GM18868 (cell line): ENCODE measurements around the gene TSPAN17.

Experiments used
- ATAC-seq: cut with Tn5 transposase; IDR thresholded peaks from one replicate; pipeline ENCODE4 v1.9.1; 2021; ENCODE audit warnings: mild to moderate bottlenecking, moderate library complexity; ENCODE audit not compliant: unreplicated experiment

The TSPAN17 gene

GRCh38 chr5:176658817-176659511 lies 11.7 kb downstream of the TSPAN17 start:
- no peak for ATAC-seq

DNA sequence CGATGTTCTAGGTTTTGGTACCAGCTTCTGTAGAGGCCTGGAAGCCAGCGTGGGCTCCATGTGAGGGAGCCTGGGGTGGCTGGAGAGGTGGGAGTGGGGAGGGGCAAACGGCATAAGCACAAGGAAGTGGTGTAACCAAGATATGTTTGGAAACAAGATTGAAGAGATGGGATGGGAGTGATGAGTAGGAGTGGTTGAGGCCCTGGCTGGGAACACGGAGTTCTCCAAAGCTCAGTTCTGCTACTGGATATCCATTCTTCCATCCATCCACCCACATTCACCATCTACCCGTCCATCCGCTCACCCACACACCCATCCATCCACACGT lies 12.2 kb downstream of the TSPAN17 start:
- no peak for ATAC-seq

GRCh38 chr5:176659860-176660461 lies 12.7 kb downstream of the TSPAN17 start:
- no peak for ATAC-seq

DNA sequence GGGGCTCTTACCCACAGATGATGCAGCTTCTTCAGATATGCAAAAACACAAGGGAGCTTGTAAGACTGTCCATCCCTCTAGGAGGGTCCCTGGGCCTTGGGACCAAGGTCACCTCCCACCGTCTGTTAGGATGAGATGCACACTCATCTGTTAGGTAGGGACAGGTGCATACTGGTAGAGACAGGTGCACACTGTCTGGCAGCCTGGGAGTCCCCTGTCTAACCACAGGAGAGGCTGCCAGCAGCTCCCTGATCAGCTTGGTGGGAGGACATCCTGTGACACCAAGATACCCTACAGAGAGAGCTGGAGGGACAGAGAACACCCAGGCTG lies 13.2 kb downstream of the TSPAN17 start:
- ATAC-seq: peak; percentile 37

DNA sequence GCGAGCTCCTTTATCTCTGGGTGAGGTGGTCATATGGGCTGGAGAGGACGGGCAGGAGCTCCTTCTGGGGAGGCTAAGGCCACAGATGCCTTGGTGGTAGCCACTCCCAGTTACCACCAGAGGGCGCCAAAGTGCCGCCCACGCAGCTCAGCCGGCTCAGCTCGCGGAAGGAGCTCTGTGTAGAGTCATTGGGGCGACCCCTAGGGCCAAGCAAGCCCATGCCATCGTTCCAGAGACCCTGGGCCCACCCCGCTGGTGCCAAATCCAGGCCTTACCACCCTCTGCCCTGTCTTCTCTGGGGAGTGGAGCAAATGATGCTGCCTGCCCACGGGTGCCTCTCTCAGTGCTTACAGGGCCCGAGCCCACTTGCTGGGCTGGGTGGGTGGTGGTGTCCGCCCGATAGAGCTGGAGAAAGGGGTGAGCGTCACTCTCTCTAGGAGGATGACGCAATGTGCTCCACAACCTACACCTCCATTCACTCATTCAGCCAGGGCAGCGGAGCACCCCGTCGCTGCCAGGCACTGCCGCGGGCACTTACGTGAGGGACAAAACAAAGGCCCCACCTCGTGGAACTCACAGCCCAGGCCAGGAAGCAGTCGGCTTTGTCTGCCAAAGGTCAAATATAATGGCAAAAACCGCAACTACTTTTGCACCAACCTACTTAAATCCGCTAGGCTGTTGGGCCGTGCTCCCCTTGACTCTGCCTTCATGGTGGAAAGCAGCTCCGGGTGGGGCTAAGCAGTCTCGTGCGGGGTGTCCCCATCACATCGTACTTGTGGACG lies 13.8 kb downstream of the TSPAN17 start:
- ATAC-seq: peak; percentile 68

- no peak for ATAC-seq
These were observed 14.4 kb downstream of the TSPAN17 start for GRCh38 chr5:176661676-176662075.

DNA sequence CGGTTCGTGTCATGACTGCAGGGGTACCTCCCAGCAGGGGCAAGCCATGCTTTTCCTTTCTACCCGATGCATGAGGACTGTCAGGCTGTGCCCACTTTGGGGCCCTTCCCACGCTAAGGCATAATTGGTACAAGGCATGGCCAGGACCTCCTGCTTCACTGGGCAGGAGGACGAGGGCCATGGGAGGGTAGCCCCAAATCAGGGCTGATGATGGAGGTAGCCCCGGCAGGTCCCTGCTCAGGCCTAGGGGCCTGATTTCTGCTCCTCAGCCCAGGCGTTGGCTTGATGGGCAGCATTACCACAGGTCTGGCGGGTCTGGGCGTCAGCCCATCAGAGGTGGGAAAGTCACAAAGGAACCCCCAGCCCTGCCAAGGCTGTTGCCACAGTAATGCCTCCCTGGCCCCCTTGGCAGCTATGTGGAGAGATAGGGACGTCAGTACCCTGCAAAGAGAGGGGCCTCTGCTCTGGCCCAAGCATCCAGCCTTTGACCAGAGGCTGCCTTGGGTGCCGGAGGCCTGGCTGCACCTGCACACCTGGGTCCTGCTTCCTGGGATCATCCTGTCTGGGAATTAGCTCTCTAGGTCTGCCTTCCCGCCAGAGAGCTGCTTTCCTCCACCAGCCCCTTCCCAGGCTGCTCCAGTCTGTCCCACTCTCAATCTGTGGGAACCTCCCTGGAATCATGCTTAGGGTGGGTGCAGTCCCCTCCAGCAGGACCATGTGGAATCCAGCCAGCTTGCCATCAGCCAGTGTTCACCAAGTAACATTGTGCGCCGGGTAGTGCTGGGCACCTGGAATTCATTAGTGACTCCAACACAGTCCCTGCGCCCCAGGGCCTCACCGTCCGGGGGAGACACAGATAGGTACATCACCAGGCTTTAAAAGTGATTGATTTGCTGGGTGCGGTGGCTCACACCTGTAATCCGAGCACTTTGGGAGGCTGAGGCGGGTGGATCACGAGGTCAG lies 15.4 kb downstream of the TSPAN17 start:
- no peak for ATAC-seq

DNA sequence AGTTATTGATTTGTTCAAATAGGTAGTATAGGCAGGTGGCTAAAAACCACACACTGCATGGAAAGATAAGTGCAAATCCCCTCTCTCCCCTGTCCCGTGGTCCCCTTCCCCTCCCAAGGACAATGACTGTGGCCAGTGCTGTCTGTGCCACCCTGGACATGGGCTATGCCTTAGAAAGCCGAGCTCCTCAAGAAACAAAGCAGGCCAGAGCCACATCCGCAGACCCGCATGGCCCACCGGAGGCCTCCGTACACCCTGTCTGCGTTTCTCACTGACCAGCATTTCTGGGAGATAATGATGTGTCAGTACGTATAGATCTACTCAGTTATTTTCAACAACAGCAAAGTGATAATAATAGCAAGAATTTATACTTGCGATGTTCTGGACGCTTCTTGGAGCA lies 16.3 kb downstream of the TSPAN17 start:
- ATAC-seq: no peak

DNA sequence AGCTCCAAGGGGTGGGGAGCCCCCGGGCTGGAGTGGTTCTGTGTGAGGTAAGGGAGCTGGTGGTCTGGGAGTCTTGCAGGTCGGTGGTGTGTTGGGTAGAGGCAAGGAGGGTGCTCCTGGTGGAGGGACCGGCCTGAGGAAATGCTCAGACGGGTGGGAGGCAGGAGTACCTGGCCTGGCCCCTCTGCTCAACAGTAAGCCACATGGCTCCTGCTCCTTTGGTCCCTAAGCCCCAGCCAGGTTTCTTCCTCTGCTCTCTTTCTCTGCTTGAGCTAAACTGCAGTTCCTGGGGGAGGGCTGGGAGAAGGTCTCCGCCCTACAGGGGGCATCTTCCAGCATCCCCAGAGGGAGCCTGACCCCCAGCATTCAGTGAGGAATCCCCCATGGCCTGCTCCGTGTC lies 17.2 kb downstream of the TSPAN17 start:
- ATAC-seq: no peak

DNA sequence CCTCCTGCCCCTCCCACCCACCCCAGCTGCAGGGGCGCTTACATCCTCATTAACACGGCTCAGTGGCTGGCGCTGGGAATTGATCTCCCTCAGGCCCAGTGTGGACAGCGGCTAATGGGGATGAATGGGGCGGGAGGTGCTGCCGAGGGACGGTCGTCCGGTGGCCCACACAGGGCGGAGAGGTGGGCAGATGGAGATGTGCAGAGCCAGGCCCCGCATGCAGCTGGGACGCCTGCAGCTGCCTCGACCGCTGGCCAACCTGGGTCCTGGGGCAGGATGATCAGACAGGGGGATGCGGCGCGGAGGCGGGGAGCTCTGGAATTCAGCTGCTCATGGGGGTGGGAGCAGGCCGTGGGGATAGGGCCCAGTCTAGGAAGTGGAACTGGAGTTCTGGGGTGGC lies 17.6 kb downstream of the TSPAN17 start:
- no peak for ATAC-seq

GRCh38 chr5:176665517-176665916 lies 18.2 kb downstream of the TSPAN17 start:
- ATAC-seq: no peak

GRCh38 chr5:176667637-176668036 lies 20.4 kb downstream of the TSPAN17 start:
- ATAC-seq: no peak

DNA sequence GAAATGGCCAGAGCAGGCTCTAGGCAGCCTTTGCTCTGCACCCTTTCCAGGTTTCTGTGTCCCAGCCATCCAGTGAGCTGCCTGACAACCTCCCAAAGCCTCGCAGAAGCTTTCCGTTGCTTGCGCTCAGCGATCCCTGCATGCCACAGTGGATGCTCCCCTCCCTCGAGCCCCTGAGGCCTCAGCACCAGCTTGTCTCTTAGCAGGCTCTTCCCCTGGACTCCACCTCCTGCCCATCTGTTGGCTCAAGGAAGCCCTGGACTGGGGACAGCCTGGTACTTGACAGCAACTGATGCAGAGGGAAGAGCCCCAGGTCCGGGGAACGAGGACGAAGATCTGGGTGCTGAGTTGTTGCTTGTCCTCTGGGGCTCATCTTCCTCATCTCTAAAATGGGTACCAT lies 23.2 kb downstream of the TSPAN17 start:
- ATAC-seq: no peak

DNA sequence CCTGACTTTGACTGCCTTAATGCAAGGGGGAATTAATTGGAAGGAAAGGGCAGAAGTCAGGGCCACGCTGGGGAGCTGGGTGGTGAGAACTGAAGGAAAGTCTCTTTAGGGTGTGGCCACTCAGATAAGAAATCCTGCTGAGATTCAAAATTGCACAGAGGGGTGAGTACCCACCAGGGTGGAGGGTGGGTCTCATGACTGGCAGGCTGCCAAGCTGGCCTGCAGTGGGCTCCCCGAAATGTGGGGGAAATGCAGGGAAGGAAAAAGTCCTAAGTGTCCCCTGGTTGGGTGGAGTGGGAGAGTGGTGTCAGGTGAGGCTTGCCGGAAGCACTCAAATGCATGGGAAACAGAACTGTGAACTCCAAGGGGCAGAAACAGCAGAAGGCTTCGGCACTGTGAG lies 24.1 kb downstream of the TSPAN17 start:
- no peak for ATAC-seq

DNA sequence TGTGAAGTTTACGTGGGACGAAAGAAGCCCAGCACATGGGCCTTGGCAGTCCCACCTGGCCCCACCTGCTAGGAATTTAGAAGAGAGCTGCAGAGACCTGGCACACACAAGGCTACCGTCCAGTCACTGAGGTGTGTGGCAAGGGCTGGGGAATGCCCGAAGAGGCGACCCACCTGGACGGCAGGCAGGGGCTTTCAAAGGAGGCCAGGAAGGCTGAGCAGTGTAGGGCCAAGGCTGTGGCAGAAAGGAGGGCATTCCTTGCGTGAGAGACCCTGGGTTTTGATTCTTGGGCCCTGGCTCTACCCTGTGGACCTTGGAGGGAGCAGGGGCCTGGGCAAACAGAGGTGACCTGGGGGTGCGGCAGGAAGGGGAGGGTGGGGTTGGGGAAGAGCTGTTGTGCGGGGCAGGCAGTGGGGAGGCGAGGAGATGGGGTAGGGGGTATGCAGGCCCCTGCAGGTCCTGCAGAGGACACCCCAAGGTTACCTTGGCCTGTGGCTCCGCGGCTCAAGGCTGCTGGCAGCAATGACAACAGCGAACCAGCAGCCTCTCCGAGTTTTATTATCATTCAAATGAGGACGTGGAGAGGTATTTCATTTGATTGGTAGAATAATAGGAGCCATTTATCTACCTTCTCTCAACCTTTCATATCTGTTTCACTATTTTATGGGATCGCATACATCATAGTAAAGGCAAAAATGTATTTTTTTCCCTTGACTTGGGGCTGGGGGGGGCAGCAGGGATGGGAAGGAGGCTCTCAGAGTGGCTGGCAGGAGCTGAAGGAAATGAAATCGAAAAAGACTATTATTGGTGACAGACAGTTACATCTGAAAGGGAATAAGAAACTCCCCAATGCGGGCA lies 24.8 kb downstream of the TSPAN17 start:
- ATAC-seq: no peak

GRCh38 chr5:176673651-176674583 lies 26.6 kb downstream of the TSPAN17 start:
- ATAC-seq: no peak

GRCh38 chr5:176674799-176675198 lies 27.5 kb downstream of the TSPAN17 start:
- no peak for ATAC-seq

GRCh38 chr5:176675676-176676360 lies 28.5 kb downstream of the TSPAN17 start:
- ATAC-seq: no peak
